SH-SY5Y (cell line): ENCODE results near the gene CLEC3B.

Experiments used
- GATA2 ChIP-seq: IDR thresholded peaks from 2 replicates; pipeline ENCODE4 v1.6.1; 2011; ENCODE audit warnings: mild to moderate bottlenecking, low read depth, low read length
- GATA3 ChIP-seq: IDR thresholded peaks from 2 replicates; pipeline ENCODE4 v1.6.1; 2011; ENCODE audit warnings: low read depth, mild to moderate bottlenecking, low read length, moderate library complexity

- no peak for TF ChIP-seq GATA2
- TF ChIP-seq GATA3, result no peak
Observed at GRCh38 chr3:45055411-45056143, 29.5 kb downstream of the CLEC3B start.
